Body of pancreas (tissue), 4 donors: ENCODE results near the gene LZTS3.

Experiments
- CTCF ChIP-seq, 7 experiments: fragments of 450-650 bp in 4 of 7; fragments of 200-600 bp in 3 of 7; sonication (generic) in 3 of 7; IDR thresholded peaks; one replicate each; pipeline ENCODE4 v1.5.1; 2016 to 2019; ENCODE audit warnings: antibody characterized with exemption in 7 of 7
- POLR2A ChIP-seq, 3 donors: fragments of 450-650 bp; IDR thresholded peaks; one replicate each; pipeline ENCODE4 v1.6.1; 2016; ENCODE audit warnings: antibody characterized with exemption in 3 of 3, mild to moderate bottlenecking in 2 of 3

DNA sequence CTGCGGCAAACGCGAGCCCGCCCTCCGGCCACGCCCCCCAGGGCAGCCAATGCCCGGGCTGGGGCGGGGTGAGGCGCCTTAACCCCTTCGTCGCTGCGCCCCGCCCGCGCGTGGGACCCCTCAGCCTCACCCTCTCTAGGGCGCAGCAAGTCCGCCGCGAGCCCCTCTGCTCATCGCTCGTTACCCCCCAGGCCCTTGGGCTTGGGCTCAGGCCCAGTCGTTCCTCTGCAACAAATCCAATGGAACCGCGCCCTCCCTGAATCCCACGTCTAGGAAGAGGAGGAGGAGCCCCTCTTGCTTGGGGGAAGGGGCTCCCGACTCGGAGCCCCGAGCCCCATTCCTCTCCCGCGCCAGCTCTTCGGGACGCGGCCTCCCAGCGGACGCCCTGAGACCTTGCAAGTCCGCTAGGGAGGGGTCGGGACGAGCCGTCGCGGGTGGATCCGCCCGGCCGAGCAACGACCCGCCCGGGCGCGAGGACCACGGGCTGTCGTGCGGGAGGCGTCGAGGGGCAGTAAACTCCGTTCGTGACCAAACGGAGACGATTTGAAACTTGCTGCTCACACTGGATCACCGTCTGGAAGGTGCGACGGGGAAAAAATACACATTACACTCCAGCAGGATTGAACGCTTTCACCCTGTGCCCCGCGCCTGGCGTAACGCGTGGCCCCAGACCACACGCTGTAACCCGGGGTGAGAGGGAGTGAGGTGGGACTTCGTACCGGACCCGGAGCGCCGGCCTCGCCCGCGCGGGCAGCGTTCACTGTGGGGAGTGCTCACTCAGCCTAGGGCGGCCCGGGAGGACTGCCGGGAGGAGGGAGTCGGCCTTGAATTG lies 477 bp upstream of the LZTS3 start:
- TF ChIP-seq POLR2A (IDR thresholded peaks at IDR 0.05) = peak; percentile 57 to 71 (median 57)
- peak in 3 of 7 experiments; percentile 26 to 41 (median 31) for TF ChIP-seq CTCF (IDR thresholded peaks at IDR 0.05)
